OCI-LY7 (cell line): Measurements from ENCODE around the gene GNAQ.

ENCODE experiments used
- EZH2phosphoT487 ChIP-seq: fragments of 200-600 bp; sonication (generic); IDR thresholded peaks from 2 replicates; pipeline ENCODE4 v1.6.1; 2018; ENCODE audit warnings: low read depth, borderline replicate concordance, mild to moderate bottlenecking, mixed run types, antibody characterized with exemption, low read length, moderate library complexity, mixed read lengths
- TF ChIP-seq, protein P1 (sequence below): fragments of 200-600 bp; sonication (generic); conservative IDR thresholded peaks from 2 replicates; pipeline ENCODE4 v1.5.1; 2014; ENCODE audit warnings: mild to moderate bottlenecking, antibody characterized with exemption, low read length, moderate library complexity, mixed read lengths

DNA sequence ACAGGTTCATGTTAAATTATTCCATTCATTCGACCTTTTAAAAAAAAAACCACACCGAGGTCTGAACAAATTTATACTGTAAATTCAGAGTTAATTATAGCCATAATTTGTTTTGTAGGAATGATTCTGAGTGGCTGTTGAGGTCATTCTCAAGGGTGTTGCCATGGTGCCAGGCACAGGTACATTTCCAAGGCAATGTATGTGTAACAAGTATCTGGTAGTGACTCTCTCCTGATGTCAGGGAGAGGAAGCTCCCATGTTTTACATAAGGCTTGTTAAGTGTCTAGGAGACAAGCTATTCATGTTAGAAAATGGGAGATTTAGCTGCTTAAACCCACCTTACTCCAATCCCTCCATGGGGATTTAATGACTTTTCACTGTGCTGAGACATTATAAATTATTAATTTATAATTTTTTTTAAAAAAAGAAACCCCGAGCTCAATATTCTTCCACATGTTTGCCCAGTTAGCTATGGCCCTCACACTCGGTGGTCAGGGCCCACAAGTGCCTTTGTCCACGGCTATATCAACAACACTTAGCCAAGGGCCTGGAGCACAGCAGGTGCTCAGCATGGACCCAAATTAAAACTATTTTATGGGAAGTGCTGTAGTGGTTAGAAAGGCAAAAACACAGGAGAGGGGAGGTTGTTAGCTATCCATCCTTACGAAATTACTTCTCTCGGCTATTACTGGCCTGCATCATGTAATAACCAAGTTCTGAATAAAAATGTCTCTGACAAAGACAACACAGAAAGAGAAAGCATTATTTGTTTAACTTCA is 228.9 kb downstream of the GNAQ start:
- TF ChIP-seq, protein P1, sequence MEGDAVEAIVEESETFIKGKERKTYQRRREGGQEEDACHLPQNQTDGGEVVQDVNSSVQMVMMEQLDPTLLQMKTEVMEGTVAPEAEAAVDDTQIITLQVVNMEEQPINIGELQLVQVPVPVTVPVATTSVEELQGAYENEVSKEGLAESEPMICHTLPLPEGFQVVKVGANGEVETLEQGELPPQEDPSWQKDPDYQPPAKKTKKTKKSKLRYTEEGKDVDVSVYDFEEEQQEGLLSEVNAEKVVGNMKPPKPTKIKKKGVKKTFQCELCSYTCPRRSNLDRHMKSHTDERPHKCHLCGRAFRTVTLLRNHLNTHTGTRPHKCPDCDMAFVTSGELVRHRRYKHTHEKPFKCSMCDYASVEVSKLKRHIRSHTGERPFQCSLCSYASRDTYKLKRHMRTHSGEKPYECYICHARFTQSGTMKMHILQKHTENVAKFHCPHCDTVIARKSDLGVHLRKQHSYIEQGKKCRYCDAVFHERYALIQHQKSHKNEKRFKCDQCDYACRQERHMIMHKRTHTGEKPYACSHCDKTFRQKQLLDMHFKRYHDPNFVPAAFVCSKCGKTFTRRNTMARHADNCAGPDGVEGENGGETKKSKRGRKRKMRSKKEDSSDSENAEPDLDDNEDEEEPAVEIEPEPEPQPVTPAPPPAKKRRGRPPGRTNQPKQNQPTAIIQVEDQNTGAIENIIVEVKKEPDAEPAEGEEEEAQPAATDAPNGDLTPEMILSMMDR: no peak
- no peak for TF ChIP-seq EZH2phosphoT487
